Measurements from ENCODE around the gene MCOLN1. TPM values are rescaled to one million over a fixed set of nuclear protein-coding genes. Genes with fewer than 3 reads are reported as not detected.

MCOLN1 gene
- total RNA-seq, 1 donor from 2014 or later: 6.6 TPM

DNA sequence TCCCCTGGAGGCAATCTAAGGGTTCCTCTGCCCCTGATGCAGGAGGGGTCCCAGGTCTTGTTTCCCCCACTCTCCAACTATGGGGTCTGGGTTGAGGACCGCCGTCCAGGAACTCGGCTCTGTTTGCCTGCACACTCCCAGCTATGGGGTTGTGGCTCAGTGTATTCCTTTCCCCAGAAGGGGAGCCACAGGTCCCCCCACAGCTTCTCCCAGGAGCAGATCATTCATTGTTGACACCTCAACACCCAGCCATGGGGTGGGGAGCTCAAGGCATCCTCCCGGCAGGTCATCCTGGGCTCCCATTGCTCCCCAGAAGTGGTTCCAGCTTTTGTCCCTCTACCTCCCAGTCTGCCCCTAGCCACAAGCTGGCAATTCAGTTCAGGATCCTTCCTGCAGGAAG is 5.5 kb upstream of the MCOLN1 start:
- TF ChIP-seq EZH2phosphoT487 (IDR thresholded peaks at IDR 0.05) (no peak), EZH2 (IDR thresholded peaks at IDR 0.05) (no peak)
- TF ChIP-seq, protein P1, sequence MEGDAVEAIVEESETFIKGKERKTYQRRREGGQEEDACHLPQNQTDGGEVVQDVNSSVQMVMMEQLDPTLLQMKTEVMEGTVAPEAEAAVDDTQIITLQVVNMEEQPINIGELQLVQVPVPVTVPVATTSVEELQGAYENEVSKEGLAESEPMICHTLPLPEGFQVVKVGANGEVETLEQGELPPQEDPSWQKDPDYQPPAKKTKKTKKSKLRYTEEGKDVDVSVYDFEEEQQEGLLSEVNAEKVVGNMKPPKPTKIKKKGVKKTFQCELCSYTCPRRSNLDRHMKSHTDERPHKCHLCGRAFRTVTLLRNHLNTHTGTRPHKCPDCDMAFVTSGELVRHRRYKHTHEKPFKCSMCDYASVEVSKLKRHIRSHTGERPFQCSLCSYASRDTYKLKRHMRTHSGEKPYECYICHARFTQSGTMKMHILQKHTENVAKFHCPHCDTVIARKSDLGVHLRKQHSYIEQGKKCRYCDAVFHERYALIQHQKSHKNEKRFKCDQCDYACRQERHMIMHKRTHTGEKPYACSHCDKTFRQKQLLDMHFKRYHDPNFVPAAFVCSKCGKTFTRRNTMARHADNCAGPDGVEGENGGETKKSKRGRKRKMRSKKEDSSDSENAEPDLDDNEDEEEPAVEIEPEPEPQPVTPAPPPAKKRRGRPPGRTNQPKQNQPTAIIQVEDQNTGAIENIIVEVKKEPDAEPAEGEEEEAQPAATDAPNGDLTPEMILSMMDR (IDR thresholded peaks at IDR 0.05): no peak
- peak overlapping the region; percentile 92 for H3K4me3 Mint-ChIP-seq
- Histone ChIP-seq H3K4me1 (peaks cover 6% of the 10 kb centered on the region), H3K9me3 (ENCODE audit: low read depth) (no peaks in the 10 kb centered on the region), H3K27me3 (no peaks in the 10 kb centered on the region), H3K4me3 (peak overlapping the region; percentile 57), H3K9ac (peak overlapping the region; percentile 80), H3K4me2 (peak overlapping the region; percentile 89), H3K27ac (no peak overlapping the region), H3K79me2 (ENCODE audit: low read depth) (peaks cover 21% of the 10 kb centered on the region), H4K20me1 (ENCODE audit: low read depth) (no peaks in the 10 kb centered on the region), H3F3A (ENCODE audit: low read depth) (peaks cover 22% of the 10 kb centered on the region), H2AFZ (replicated peaks) (no peak overlapping the region), H3K36me3 (no peaks in the 10 kb centered on the region)
- DNase-seq (ENCODE audit: low spot score): no peak
- H3K36me3 Mint-ChIP-seq: peaks cover 6% of the 10 kb centered on the region
- peaks cover 13% of the 10 kb centered on the region for H3K27me3 Mint-ChIP-seq (ENCODE audit: insufficient read depth, low read depth)
- no peaks in the 10 kb centered on the region for H3K9me3 Mint-ChIP-seq
- peak overlapping the region; percentile 96 for H3K27ac Mint-ChIP-seq
- H3K4me1 Mint-ChIP-seq: peaks cover 25% of the 10 kb centered on the region

DNA sequence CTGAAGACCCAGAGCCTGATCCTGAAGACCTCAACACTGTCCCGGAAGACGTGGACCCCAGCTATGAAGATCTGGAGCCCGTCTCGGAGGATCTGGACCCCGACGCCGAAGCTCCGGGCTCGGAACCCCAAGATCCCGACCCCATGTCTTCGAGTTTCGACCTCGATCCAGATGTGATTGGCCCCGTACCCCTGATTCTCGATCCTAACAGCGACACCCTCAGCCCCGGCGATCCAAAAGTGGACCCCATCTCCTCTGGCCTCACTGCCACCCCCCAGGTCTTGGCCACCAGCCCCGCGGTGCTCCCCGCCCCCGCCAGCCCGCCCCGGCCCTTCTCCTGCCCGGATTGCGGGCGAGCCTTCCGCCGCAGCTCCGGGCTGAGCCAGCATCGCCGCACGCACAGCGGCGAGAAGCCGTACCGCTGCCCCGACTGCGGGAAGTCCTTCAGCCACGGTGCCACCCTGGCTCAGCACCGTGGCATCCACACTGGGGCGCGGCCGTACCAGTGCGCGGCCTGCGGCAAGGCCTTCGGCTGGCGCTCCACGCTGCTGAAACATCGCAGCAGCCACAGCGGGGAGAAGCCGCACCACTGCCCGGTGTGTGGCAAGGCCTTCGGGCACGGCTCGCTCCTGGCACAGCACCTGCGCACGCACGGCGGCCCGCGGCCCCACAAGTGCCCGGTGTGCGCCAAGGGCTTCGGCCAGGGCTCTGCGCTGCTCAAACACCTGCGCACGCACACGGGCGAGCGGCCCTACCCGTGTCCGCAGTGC is 2.9 kb upstream of the MCOLN1 start:
- Mint-ChIP-seq H3K27me3 (ENCODE audit: insufficient read depth, low read depth) (peaks cover 9% of the 10 kb centered on the region), H3K36me3 (peaks cover 6% of the 10 kb centered on the region), H3K27ac (no peak overlapping the region), H3K4me3 (peak overlapping the region; percentile 59), H3K9me3 (no peaks in the 10 kb centered on the region), H3K4me1 (peaks cover 32% of the 10 kb centered on the region)
- Histone ChIP-seq H3K27me3 (no peaks in the 10 kb centered on the region), H4K20me1 (ENCODE audit: low read depth) (peaks cover 4% of the 10 kb centered on the region), H3K9me3 (ENCODE audit: low read depth) (no peaks in the 10 kb centered on the region), H2AFZ (replicated peaks) (no peak overlapping the region), H3K27ac (no peak overlapping the region), H3K4me2 (no peak overlapping the region), H3K4me3 (no peak overlapping the region), H3K9ac (no peak overlapping the region), H3F3A (ENCODE audit: low read depth) (peaks cover 11% of the 10 kb centered on the region), H3K36me3 (no peaks in the 10 kb centered on the region), H3K79me2 (ENCODE audit: low read depth) (peaks cover 21% of the 10 kb centered on the region), H3K4me1 (peaks cover 15% of the 10 kb centered on the region)
- DNase-seq (ENCODE audit: low spot score): no peak
- TF ChIP-seq, protein P1 (IDR thresholded peaks at IDR 0.05): no peak
- TF ChIP-seq EZH2phosphoT487 (IDR thresholded peaks at IDR 0.05): no peak
- TF ChIP-seq EZH2 (IDR thresholded peaks at IDR 0.05): no peak

DNA sequence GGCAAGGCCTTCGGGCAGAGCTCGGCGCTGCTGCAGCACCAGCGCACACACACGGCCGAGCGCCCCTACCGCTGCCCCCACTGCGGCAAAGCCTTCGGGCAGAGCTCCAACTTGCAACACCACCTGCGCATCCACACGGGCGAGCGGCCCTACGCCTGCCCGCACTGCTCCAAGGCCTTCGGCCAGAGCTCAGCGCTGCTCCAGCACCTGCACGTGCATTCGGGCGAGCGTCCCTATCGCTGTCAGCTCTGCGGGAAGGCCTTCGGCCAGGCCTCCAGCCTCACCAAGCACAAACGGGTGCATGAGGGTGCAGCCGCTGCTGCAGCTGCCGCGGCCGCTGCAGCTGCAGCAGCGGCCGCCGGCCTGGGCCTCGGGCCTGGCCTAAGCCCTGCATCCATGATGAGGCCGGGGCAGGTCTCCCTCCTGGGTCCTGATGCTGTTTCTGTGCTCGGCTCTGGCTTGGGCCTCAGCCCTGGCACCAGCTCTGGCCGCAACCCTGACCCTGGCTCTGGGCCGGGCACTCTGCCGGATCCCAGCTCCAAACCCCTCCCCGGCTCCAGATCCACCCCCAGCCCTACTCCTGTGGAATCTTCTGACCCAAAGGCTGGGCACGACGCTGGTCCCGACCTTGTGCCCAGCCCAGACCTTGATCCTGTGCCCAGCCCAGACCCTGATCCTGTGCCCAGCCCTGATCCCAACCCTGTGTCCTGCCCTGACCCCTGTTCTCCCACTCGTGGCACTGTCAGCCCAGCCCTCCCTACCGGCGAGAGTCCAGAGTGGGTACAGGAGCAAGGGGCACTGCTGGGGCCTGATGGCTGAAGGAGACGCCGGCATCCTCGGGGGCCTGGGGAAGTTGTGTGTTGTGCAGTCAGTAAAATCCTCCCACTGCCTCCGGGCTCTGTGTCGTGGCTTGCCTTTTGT is 2.0 kb upstream of the MCOLN1 start:
- no peak overlapping the region for H3K4me3 ChIP-seq
- H2AFZ ChIP-seq (replicated peaks): no peak overlapping the region
- Mint-ChIP-seq H3K4me3 (no peak overlapping the region), H3K27ac (no peak overlapping the region), H3K36me3 (peaks cover 6% of the 10 kb centered on the region), H3K9me3 (no peaks in the 10 kb centered on the region), H3K4me1 (peaks cover 26% of the 10 kb centered on the region), H3K27me3 (ENCODE audit: insufficient read depth, low read depth) (peaks cover 9% of the 10 kb centered on the region)
- TF ChIP-seq, protein P1 (IDR thresholded peaks at IDR 0.05): no peak
- TF ChIP-seq EZH2phosphoT487 (IDR thresholded peaks at IDR 0.05) (no peak), EZH2 (IDR thresholded peaks at IDR 0.05) (no peak)
- H3K27me3 ChIP-seq: no peaks in the 10 kb centered on the region
- no peak for DNase-seq (ENCODE audit: low spot score)
- H3K79me2 ChIP-seq (ENCODE audit: low read depth): peaks cover 21% of the 10 kb centered on the region
- no peak overlapping the region for H3K9ac ChIP-seq
- peaks cover 13% of the 10 kb centered on the region for H3K4me1 ChIP-seq
- H3K9me3 ChIP-seq (ENCODE audit: low read depth): no peaks in the 10 kb centered on the region
- H4K20me1 ChIP-seq (ENCODE audit: low read depth): peaks cover 4% of the 10 kb centered on the region
- H3K27ac ChIP-seq: no peak overlapping the region
- H3K4me2 ChIP-seq: no peak overlapping the region
- H3K36me3 ChIP-seq: no peaks in the 10 kb centered on the region
- H3F3A ChIP-seq (ENCODE audit: low read depth): peaks cover 11% of the 10 kb centered on the region
